Hematopoietic multipotent progenitor cell treated with erythropoietin and hydrocortisone succinate and interleukin-3 and kit ligand, for 4 days (in vitro differentiated cells): Measurements from ENCODE around the gene STAT4.
A peak's percentile ranks its signal among the peaks of the same experiment; 100 is the strongest.

Experiments
- DNase-seq: peaks from one replicate; pipeline ENCODE4 v3.0.0-alpha.2; 2015

The STAT4 gene

DNA sequence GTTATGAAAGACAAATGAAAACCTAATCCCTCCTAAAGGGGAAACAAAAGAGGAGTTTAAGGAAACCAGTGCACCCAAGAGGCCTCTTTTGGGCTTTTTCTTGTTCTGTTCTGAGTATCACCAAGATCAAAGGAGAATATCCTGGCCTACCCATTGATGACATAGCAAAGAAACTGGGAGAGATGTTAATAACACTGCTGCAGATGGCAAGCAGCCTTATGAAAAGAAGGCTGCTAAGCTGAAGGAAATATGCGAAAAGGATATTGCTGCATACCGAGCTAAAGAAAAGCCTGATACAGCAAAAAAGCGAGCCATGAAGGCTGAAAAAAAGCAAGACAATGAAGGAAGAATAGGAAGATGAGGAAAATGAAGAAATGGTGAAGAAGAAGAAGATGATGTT is 23.6 kb upstream of the STAT4 start:
- DNase-seq = no peak

DNA sequence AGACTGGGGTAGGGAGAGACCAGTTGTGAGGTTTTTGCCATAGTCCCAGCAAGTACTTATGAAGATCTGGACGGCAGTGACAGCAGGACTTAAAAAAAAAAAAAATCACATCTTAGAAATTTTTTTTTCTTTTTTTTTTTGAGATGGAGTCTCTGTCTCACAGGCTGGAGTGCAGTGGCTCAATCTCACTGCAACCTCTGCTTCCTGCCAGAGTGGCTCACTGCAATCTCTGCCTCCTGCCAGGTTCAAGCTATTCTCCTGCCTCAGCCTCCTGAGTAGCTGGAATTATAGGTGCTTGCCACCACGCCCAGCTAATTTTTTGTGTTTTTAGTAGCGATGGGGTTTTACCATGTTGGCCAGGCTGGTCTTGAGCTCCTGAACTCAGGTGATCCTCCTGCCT is 22.4 kb upstream of the STAT4 start:
- DNase-seq = no peak

DNA sequence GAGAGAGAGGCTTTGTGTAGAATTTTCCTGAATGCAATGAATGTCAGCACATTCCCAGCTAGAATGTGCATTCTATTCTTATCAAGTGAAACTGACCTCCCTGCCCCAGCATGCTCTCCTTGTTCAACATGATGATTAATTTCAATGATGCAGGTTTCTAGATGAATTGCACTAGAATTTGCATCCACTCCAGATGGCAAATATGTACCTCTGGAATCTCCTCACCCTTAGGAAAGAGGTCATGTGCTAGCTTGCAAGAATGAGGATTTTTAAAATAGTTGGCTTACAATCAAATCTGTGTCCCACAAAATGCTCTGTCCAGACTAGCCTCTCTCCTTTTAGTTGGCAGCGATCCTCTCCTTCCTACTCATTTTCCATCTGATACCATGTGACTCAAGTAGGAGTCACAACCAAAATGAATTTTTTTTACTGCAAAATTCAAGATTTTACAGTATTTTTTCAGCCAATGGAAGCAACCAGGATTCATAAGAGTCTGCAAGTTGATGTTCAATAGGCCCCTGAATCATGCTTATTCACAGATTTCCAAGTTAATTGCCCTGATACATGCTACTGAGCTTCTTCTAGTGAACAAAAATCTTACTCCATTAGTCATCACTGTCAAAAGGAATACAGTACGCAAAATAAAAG is 21.0 kb upstream of the STAT4 start:
- no peak for DNase-seq

DNA sequence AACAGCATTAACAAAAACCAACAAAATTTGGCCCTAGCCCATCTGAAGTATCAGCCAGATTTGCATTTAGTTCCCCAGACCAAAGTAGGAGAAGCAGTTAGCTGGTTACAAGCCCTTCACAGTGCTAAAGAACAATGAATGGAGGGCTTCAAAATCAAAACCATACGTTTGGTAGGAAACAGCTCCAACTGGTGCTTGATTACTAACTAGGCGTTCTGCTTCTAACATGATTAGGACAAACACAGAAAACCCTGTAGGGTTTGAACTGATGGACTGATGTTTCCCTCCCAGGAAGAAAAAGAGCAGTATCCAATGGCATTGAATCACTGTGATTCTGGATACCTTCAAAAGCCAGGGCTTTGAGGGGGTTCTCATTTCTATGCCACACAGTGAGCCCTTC is 20.5 kb upstream of the STAT4 start:
- DNase-seq = no peak

DNA sequence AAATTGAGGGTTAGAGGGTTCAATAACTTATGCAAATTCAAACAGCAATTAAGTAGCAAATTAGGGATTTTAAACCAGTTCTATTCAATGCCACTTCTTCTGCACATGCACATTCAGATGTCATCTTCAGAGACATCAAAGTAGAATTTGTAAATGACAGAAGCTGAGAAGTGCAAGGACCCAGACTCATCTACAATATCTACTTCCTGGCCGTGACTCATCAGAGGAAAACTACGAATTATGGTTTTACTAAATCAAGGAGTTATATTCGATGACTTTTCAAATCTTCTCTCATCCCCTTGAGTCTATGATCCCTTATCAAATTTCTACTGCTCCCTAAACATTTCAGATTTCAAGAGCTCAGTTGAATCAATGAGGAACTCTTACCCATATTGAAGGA is 20.0 kb upstream of the STAT4 start:
- DNase-seq = no peak

DNA sequence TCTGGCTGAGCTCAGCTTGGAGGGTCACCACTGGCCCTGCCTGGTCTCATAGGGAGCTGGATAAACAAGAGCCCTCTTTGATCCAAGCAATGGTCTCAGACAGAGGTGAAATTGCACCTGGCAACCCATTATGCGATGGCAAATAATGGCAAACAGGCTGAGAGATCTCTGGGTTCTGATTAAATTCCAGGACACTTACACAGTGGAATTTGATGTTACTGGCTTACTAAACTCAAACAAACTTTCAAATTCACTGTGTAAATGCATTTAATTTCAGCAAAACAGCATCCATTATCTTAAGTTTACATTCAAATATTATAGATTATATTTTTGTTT is 19.5 kb upstream of the STAT4 start:
- DNase-seq = no peak

DNA sequence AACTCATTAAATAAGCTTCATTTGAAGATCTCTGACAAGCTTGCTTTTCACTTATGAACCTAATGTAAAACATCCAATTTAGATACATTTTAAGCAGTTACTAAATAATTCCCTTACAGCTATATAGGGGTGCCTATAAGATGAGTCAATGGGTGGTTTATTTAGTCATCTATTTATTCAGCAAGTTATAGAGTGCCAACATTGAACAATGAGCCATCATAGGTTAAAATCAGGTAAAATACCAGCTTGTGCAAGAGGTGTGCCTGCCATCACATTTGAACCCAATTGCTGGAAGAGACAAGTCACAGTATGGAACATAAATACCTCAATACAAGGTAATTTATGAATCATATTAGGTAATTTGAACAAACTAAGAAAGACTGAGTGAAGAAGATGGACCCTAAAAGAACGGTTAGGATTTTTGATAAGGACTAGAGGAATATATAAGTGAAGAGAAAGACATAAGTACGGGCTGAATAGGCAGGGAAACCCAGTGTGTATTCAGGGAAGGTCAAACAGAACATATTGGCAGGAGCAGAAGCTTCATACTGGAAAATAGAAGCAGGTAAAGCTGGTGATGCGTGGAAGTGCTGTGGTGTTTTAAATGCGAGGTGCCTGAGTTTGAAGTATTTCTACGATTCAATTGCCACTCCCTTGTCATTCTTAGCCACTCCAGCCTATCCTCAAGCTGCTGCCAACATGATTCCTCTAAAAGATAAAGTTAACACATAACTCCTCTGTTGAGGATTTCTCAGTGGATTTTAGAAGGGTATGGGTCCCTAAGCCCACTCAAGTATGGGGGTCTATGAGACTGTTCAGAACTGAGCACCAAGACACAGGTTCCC is 18.9 kb upstream of the STAT4 start:
- no peak for DNase-seq

DNA sequence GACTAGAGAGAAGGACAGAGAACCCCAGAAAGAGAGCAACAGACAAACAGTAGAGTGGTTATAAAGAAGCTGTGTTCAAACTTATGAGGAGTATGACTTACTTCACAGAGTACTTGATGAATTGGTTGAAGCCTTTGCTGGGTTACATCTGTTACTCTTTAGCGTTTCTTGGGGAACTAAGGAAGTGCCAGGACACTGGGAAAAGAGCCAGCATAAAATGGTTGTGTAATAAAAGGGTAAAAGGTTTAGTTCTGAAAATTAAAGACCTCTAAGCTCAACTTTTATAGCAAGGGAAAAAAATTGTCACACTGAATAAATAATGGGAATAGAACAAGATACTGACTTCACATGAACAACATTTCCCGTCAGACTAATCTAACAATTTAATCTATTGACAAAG is 17.0 kb upstream of the STAT4 start:
- DNase-seq = no peak

DNA sequence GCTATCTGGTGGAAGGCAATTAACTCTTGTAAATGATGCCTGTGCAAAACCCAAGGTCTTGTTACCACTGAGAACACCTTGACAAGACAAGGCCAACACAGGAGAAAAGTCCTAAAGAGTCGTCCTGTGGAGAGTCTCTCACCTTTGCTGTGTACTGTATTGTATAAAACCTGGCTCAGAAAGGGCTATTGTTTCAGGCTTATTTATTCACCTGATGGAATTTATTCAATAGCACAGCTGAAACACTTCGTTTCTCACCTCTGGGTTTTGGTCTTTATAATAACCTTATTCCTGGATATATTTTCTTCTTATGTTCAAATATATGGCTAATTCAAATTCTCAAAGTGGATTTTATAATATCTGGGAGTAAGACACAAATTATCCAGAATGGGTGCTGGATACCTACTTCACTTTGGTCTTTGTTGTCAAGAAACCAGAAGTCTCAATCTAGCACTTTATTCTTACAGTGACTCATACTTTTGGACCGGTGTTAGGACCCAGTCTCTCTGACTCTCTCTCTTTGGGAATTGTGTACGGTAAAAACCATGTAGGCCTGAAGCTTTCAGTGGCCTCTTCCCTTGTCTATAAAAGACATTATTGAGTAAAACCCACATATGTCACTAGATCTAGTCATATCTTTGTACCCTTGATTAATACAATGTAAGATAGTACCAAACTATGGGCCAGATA is 16.1 kb upstream of the STAT4 start:
- no peak for DNase-seq

DNA sequence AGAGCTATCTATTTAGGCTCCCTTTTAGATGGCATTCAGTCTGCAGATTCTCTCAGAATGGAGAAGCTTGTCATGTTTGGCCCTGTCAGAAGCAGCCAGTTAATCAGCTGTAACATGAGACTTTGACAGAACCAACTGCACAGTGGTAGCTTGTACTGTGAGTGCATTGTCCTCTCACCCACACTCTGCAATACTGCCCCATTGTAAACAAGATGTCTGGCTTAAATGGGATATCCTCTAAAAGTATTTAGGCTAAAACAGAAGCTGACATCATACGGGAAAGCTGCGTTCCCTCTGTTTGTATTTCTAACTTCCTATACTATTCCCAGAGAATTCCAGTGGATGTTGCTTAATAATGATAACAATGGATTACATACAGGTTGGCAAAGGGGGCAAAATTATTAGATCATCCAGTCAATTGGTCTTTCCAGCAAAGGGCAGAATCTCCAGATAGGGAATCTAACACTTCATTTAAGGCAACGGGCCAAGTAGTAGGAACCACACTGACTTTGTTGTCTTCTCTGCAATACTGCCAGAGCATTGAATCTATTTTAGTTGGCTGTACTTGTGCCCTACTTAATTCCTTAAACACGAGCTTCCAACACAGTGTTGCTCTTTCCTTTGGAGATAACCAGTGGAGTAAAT is 15.4 kb upstream of the STAT4 start:
- DNase-seq = no peak

DNA sequence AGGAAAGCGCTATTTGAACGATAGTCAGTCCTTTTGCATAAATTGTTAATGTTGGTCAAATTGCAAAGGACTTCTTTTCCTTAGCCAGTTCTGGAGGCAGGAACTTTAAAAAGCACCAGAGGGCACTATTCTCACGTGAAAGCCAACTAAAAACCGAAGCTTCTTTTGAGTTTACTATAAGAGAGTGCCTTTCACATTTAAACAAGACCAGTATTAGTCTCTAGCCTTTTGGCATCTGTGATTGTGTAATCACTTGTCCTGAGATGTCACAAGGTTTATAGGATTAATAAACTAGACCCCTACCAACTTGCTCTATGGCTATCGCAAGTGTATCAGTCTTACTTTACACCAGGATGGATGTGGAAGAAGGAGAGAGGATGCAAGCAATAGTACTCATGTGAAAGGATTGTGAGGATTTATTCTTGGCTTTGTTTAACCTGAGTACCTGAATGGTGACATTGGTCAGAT is 14.4 kb upstream of the STAT4 start:
- peak; percentile 73 for DNase-seq

DNA sequence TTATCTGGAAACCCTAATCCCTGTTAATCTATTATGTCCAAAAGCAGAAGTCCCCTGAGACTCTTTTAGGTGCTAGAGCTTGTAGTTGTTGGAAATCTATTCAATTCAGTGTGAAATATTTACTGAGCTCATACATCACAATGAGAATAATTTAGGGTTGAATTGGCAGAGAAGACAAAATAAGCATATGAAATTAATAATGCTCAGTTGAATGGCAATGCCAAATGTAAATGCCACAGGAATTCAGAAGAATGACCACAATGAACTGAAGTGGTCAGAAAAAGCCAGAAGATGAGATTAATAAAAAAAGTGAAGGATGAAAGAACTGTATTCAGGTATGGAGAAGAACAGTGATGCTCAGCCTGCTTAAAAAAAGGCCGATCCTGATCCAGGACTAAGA is 8.0 kb upstream of the STAT4 start:
- DNase-seq = no peak

DNA sequence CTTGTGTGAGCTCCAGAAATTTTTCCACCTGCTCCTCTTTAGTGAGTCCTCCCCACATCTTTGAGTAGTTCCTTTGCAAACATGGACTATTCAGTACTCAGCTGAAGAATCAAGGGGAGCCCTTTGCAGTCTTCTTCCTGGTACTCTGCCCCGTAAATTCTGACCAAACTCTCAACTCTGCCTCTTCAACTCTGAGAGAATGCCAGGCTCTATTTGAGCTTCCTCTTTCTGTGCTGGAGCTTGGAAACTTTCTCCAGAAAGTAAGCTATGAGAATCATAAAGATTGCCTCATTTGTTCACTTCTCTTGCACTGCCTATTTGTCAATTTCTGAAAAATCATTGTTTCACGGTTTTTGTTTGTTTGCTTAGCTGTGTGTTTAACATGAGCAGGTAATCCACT is 7.4 kb upstream of the STAT4 start:
- peak; percentile 60 for DNase-seq

DNA sequence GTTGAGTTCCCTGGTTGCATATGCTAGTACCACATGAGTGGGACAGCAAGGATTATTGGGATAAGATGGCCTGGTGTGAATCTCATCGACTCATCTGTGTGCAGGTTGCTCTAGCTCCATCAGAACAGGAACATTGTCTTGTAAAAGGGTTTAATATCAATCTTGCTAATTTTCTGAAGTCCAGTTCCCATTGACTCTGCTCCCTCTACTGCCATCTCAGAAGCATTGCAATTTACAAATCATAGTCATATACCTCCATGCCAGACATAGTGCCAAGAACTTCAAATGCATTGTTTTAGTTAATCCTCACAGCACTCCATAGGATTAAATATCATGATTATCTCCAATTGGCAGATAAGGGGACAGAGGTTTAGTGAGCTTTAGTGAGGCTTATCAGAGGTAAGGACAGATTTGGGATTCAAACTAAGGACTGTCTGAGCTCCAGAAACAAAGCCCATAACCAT is 4.8 kb upstream of the STAT4 start:
- peak; percentile 76 for DNase-seq

DNA sequence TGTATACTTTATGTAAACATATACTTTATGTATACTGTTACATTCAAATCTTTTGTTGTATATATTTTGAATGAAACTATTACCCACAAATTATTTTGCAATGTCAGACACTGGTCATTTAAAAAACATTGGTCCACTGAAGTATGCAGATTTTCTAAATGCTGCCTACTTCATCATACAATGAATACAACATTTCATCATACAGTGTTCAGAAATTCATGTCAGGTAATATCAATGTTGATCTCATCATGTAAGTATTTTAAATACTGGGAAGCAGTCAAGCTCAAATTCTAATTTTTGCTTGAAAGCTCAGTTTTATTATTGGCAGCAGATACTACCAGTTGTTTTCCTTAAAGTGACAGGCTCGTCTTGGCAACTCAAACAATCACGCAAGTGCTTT is 2.9 kb upstream of the STAT4 start:
- no peak for DNase-seq

DNA sequence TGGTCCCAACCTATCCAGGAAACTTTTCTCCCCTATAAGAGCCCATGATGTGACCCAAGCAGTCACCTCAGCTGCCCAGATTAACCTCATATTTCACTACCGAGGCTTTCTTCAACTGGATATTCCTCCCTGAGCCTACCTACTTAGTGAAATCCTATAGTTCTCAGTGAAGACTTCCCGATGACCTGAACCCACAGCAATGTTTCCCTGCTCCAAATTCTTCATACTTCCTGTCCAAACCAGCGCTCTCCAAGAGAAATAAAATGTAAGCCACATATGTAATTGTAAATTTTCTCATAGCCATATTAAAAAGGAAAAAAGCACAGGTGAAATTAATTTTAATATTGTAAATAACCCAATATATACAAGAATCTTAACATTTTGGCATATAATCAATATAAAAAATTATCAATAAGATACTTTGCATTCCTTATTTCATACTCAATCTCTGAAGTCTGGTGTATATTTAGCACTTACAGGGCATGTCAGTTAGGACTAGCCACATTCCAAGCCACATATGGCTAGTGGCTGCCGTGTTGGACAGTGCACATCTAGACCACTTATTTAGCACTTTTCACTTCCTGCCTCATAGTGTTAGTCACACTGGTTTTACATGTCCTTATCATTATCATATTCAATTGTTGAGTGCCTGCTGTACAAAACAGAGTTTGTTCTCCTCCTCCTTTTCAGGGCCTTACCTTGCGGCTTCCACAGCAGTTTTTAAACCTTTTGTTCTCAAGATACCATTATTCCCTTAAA is 1.9 kb upstream of the STAT4 start:
- DNase-seq = peak; percentile 64

DNA sequence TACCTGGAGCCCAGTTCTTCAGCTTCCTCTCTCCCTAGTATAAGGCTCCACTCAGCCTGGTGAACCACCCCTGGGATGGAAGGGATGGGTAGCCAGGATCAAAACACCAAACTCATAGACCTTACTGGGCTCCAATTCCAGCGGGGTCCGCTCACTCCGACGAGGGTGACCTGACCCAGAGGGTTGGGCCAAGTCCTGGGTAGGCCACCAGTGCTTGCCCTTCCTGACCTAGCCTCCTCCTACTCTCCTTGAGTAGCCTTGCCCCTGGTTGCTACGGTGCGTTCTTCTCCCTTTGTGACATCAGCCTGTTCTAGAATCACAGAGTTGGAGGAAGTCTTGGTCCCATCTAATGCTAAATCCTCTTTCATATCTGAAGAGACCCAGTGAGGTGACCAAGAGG is 537 bp upstream of the STAT4 start:
- DNase-seq = no peak

DNA sequence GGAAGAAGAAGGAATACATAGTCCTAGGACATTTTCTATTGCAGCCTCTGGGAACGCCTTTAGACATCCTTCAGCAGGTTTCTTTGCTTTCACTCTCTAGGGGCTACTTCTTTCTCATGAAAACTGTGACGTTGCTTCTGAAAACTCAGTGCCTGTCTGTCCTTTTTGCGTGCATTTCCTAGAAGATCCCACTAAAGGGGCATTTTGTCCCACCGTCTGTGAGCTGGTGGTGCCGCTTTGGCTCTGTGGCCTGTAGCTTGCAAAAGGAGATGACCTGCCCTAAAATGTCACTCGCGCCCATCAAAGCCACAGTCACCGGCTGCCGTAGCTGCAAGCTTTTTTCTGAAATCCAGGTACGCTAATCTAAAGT is 579 bp downstream of the STAT4 start:
- peak; percentile 29 for DNase-seq

DNA sequence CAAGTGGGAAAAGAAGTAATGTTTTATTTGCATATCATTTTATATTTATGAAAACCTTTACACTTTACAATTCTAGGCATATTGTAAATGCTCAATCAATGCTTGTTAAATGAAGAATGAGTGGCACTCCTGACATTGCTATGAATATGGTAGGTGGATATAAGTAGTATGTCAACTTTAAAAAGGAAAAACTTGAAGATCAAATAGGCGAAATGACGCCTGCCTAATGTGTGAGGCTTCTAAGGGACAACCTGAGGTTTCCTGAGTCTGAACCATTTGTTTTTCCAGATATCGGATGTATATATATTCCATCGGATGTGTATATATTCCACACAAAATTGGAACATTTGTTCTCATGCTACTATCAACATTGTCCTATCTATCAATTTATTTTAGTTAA is 1.4 kb downstream of the STAT4 start:
- no peak for DNase-seq

DNA sequence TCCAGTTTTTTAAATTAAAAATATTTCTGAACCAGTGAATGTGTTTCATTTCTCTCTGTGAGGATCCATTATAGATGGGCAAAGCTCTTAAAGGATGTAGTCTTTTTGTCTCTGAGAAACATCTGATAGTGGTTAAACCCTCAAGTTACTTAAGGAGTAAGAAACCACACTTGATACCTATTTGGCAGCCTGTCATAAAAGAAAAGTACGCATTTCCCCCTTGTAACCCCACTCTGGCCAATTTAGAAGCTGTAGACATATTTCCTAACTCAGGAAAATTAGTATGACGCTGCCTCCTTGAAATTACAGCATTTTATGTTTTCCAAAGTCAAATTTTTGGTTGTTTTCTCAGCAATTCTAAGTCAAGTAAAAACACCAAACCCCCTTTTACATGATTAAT is 2.0 kb downstream of the STAT4 start:
- peak; percentile 70 for DNase-seq

DNA sequence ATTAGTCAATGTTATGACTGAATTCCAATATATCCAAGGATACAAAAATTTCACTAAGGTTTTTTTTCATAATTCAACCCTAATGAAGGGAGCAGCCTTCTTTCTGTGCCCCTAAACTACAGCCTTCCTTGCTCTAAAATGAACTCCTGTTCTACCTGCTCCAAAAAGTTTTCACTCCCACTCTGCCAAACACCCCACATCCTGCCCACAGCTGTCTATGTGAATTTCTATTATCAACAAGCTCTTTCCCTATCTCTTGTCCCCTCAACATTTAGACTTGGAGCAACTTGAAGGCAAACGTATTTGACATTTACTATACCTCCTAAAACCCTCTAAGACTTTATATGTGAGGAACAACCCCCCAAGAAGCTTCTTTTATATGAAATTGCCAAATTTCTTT is 2.5 kb downstream of the STAT4 start:
- DNase-seq = no peak

DNA sequence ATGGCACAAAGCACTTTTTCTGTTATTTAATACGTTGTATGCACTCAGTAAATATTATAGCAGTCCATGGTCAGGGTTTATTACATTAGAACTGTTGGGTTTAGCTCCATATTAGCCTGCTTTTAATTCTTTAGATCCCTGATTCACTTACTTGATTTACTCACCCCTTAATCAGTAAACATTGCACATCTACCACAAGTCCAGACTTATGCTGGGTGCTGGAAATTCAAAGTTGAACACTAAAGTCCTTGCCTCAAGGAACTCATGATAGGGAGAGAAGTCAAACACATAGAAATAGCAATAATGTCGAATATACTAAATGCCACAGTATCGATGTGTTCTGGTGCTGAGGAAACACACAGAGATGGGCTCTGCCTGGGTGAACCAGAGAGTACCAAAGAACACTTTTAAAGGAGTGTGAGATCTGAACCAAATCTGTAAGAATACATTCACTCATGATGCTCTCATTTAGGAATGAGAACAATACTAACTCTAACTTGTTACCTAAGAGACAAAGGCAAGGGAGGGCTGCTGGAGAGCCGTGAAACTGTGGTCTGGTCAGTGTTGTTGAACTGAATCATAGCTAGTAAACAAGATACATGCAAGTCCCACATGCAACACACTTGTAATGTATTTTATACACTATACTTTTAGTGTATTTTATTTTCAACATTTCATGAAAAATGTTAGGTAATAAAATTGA is 4.9 kb downstream of the STAT4 start:
- no peak for DNase-seq
